K562 (cell line): ENCODE results near the gene PTBP2. TPM values are rescaled to one million over a fixed set of nuclear protein-coding genes. Genes with fewer than 3 reads are reported as not detected.
A peak's percentile ranks its signal among the peaks of the same experiment; 100 is the strongest.

Experiments
- HNRNPLL ChIP-seq: fragments of 200-400 bp; formaldehyde crosslinking; IDR thresholded peaks from 2 replicates; pipeline ENCODE4 v1.6.1; 2017; ENCODE audit warnings: low read length, low read depth, mild to moderate bottlenecking; ENCODE audit not compliant: poor library complexity, severe bottlenecking
- MAX ChIP-seq: sonication (generic); formaldehyde crosslinking; IDR thresholded peaks from 2 replicates; pipeline ENCODE4 v1.9.0; 2022; ENCODE audit warnings: mild to moderate bottlenecking, missing genetic modification reagents
- SPI1 ChIP-seq: IDR thresholded peaks from 2 replicates; pipeline ENCODE4 v1.6.1; 2011; ENCODE audit warnings: low read depth, low read length, control low read depth, borderline replicate concordance
- TFE3 ChIP-seq: fragments of 450-650 bp; formaldehyde crosslinking; IDR thresholded peaks from 2 replicates; pipeline ENCODE4 v1.4.0; 2020; ENCODE audit warnings: mild to moderate bottlenecking, mixed read lengths
- ZBTB33 ChIP-seq: sonication (generic); formaldehyde crosslinking; IDR thresholded peaks from 2 replicates; pipeline ENCODE4 v1.8.1; 2023; ENCODE audit warnings: mild to moderate bottlenecking, missing genetic modification reagents
- ZC3H4 ChIP-seq: sonication (generic); formaldehyde crosslinking; IDR thresholded peaks from 2 replicates; pipeline ENCODE4 v1.9.0; 2021; ENCODE audit warnings: missing genetic modification reagents, borderline replicate concordance
- polyA plus RNA-seq, 8 experiments: library from polyadenylated mRNA; depleted of rRNA in 4 of 8; stranded (reverse) in 5 of 8; unstranded in 3 of 8; fragments of >200 nt; fragmentation: Nextera tagmentation in 2 of 8; fragmentation: Illumina TruSeq in 1 of 8; extraction: Ambion mirVana in 2 of 8; extraction: Trizol in 1 of 8; gene quantifications; 2 replicates each; pipeline versions ENCODE4 v1.2.1 to v1.2.3, GENCODE V29; 2011 to 2014; ENCODE audit warnings: inconsistent platforms in 1 of 8, missing spikeins in 1 of 8
- total RNA-seq, 7 experiments: library from RNA; depleted of rRNA in 6 of 7; stranded (reverse); fragments of >200 nt in 6 of 7; fragmentation: Illumina TruSeq in 2 of 7; extraction: Trizol in 2 of 7; gene quantifications; 2 replicates each; pipeline versions ENCODE4 v1.2.1 to v1.2.3, GENCODE V29; 2011 to 2021; ENCODE audit warnings: low replicate concordance in 1 of 7
- TF ChIP-seq, protein P1 (sequence below), 2 experiments: fragments of 450-650 bp in 1 of 2; sonication (generic) in 1 of 2; formaldehyde crosslinking in 1 of 2; IDR thresholded peaks; 2 replicates each; pipeline versions ENCODE4 v1.7.1 to v1.9.0; 2016 to 2022; ENCODE audit warnings: inconsistent platforms in 1 of 2, mild to moderate bottlenecking in 1 of 2, missing genetic modification reagents in 1 of 2

The PTBP2 gene
- total and polyA plus RNA-seq, 9 of the 15 experiments (the other 6 are each of a cell fraction or from before 2014, with no cell fraction given): 9.8 to 30.6 (median 19.0) TPM

DNA sequence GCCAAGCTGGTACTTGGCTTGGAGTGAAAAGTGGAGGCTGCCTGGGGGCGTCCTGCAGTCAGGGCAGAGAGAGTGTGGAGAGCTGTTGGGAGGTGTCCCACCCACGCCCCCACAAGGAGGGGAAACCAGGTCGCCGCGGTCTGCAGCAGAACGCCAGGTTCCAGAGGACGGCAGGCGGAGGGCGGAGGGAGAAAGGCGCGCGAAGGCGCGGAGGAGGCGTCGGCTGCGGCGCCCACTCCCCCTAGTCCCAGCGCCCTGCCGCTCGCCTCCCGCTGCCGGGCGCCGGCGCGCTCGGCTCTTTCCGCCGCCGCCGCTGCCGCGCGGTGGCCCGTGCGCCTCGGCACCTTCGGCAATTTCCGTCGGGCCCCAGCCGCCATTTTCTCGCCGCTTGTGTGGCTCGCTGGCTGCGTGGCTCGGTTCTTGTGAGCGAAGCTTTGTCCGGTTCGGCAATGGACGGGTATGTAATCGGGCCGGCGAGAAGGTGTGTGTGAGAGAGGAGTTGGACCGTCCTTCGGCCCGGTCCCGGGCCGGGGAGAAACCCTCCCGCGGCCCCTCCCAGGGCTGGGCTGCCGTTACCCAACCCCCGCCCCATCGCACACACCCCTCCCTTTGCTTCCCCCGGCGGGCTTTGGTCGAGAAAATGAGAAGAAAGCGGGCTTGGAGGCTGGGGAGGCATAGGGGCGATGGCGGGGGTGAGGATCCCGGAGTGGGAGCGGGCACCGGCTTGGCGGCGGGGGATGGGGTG, at the start of gene PTBP2 (continued):
- TF ChIP-seq ZBTB33 (CRISPR knock-in tag) (0 out of 2 replicates have a peak, but pooled peaks have one; percentile 35), MAX (CRISPR knock-in tag) (peak; percentile 53), ZC3H4 (no peak), TFE3 (CRISPR knock-in tag) (no peak), HNRNPLL (peak; percentile 60), SPI1 (no peak)
- TF ChIP-seq, protein P1, sequence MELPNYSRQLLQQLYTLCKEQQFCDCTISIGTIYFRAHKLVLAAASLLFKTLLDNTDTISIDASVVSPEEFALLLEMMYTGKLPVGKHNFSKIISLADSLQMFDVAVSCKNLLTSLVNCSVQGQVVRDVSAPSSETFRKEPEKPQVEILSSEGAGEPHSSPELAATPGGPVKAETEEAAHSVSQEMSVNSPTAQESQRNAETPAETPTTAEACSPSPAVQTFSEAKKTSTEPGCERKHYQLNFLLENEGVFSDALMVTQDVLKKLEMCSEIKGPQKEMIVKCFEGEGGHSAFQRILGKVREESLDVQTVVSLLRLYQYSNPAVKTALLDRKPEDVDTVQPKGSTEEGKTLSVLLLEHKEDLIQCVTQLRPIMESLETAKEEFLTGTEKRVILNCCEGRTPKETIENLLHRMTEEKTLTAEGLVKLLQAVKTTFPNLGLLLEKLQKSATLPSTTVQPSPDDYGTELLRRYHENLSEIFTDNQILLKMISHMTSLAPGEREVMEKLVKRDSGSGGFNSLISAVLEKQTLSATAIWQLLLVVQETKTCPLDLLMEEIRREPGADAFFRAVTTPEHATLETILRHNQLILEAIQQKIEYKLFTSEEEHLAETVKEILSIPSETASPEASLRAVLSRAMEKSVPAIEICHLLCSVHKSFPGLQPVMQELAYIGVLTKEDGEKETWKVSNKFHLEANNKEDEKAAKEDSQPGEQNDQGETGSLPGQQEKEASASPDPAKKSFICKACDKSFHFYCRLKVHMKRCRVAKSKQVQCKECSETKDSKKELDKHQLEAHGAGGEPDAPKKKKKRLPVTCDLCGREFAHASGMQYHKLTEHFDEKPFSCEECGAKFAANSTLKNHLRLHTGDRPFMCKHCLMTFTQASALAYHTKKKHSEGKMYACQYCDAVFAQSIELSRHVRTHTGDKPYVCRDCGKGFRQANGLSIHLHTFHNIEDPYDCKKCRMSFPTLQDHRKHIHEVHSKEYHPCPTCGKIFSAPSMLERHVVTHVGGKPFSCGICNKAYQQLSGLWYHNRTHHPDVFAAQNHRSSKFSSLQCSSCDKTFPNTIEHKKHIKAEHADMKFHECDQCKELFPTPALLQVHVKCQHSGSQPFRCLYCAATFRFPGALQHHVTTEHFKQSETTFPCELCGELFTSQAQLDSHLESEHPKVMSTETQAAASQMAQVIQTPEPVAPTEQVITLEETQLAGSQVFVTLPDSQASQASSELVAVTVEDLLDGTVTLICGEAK (IDR thresholded peaks at IDR 0.05): no peak
- TF ChIP-seq, protein P1 (CRISPR knock-in tag; IDR thresholded peaks at IDR 0.05): no peak
